ENCODE results near the gene CASQ1. TPM values are rescaled to one million over a fixed set of nuclear protein-coding genes. Genes with fewer than 3 reads are reported as not detected.

CASQ1 gene
- total RNA-seq, 2 donors from 2014 or later = 0.29 to 0.77 TPM

DNA sequence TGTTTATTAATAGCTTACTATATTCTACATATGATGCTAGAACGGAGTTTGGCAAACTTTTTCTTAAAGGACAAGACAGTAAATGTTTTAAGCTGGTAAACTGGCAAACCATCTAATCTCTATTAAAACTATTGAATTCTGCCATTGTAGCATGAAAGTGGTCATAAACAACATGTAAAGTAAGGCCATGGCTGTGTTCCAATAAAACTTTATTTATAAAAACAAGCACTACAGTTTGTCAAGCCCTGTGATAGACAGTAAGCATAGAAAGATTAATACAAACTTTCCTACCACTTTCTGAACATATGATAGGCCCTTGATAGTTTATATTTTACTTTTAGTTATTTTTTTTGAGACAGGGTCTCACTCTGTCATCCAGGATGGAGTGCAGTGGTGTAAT is 37.2 kb downstream of the CASQ1 start:
- peaks cover 71% of the 10 kb centered on the region for H3K36me3 Mint-ChIP-seq (ENCODE audit: low read depth)
- no peak overlapping the region for H3K27ac Mint-ChIP-seq
- TF ChIP-seq, protein P1, sequence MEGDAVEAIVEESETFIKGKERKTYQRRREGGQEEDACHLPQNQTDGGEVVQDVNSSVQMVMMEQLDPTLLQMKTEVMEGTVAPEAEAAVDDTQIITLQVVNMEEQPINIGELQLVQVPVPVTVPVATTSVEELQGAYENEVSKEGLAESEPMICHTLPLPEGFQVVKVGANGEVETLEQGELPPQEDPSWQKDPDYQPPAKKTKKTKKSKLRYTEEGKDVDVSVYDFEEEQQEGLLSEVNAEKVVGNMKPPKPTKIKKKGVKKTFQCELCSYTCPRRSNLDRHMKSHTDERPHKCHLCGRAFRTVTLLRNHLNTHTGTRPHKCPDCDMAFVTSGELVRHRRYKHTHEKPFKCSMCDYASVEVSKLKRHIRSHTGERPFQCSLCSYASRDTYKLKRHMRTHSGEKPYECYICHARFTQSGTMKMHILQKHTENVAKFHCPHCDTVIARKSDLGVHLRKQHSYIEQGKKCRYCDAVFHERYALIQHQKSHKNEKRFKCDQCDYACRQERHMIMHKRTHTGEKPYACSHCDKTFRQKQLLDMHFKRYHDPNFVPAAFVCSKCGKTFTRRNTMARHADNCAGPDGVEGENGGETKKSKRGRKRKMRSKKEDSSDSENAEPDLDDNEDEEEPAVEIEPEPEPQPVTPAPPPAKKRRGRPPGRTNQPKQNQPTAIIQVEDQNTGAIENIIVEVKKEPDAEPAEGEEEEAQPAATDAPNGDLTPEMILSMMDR (conservative IDR thresholded peaks at IDR 0.05) = no peak
- H3K4me3 ChIP-seq (ENCODE audit: low read length) = no peak overlapping the region
- no peaks in the 10 kb centered on the region for H3K27me3 Mint-ChIP-seq (ENCODE audit: insufficient read depth)
- no peak overlapping the region for H3K27ac ChIP-seq (ENCODE audit: low read depth, low read length)
- WGBS, 2 experiments (ENCODE audit: insufficient coverage in 1 of 2, insufficient read length in 1 of 2) = 100% methylated on average over 1 of the region's 1 CpG; no CpG with 5 or more reads in 1 of the 2 experiments
- H3K36me3 ChIP-seq (ENCODE audit: control insufficient read depth, insufficient read depth, low read length) = peaks cover 94% of the 10 kb centered on the region
- H3K9ac ChIP-seq (ENCODE audit: extremely low read depth, low read length, poor library complexity, severe bottlenecking) = no peak overlapping the region
- H3K4me3 Mint-ChIP-seq = no peak overlapping the region
- DNase-seq = no peak
- H3K9me3 Mint-ChIP-seq = no peaks in the 10 kb centered on the region
- H3K27me3 ChIP-seq (ENCODE audit: control insufficient read depth, insufficient read depth, low read length, poor library complexity, severe bottlenecking) = no peaks in the 10 kb centered on the region
- no peaks in the 10 kb centered on the region for H3K4me1 Mint-ChIP-seq
- H3K9me3 ChIP-seq (ENCODE audit: control insufficient read depth, low read length) = no peaks in the 10 kb centered on the region
- no peaks in the 10 kb centered on the region for H3K4me1 ChIP-seq (ENCODE audit: control insufficient read depth, insufficient read depth, low read length)

DNA sequence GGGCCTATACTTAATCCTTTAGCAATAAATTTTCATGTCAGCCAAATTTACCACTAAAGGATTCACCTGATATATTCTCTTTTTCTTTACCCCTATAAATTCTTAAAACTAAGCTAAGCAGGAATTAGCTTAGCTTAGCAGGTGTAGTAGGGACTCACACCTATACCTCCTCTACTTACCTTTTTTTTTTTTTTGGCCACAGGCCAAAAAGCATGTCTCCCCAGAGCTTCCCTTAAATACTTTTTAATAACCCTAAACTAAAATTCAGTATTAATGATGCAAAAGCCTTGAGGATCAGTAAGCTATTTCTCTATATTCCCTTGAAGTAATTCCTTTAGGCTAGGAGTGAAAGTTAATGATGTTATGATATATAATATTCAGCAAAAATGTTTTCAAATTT is 38.1 kb downstream of the CASQ1 start:
- DNase-seq = no peak
- H3K27ac ChIP-seq (ENCODE audit: low read depth, low read length) = no peak overlapping the region
- no peak overlapping the region for H3K4me3 ChIP-seq (ENCODE audit: low read length)
- no peak overlapping the region for H3K27ac Mint-ChIP-seq
- H3K9me3 Mint-ChIP-seq = no peaks in the 10 kb centered on the region
- H3K27me3 Mint-ChIP-seq (ENCODE audit: insufficient read depth) = no peaks in the 10 kb centered on the region
- H3K4me1 ChIP-seq (ENCODE audit: control insufficient read depth, insufficient read depth, low read length) = no peaks in the 10 kb centered on the region
- no peak overlapping the region for H3K9ac ChIP-seq (ENCODE audit: extremely low read depth, low read length, poor library complexity, severe bottlenecking)
- no peaks in the 10 kb centered on the region for H3K4me1 Mint-ChIP-seq
- TF ChIP-seq, protein P1 (conservative IDR thresholded peaks at IDR 0.05) = no peak
- no peaks in the 10 kb centered on the region for H3K9me3 ChIP-seq (ENCODE audit: control insufficient read depth, low read length)
- H3K4me3 Mint-ChIP-seq = no peak overlapping the region
- H3K36me3 ChIP-seq (ENCODE audit: control insufficient read depth, insufficient read depth, low read length) = peaks cover 94% of the 10 kb centered on the region
- no peaks in the 10 kb centered on the region for H3K27me3 ChIP-seq (ENCODE audit: control insufficient read depth, insufficient read depth, low read length, poor library complexity, severe bottlenecking)
- H3K36me3 Mint-ChIP-seq (ENCODE audit: low read depth) = peaks cover 70% of the 10 kb centered on the region

DNA sequence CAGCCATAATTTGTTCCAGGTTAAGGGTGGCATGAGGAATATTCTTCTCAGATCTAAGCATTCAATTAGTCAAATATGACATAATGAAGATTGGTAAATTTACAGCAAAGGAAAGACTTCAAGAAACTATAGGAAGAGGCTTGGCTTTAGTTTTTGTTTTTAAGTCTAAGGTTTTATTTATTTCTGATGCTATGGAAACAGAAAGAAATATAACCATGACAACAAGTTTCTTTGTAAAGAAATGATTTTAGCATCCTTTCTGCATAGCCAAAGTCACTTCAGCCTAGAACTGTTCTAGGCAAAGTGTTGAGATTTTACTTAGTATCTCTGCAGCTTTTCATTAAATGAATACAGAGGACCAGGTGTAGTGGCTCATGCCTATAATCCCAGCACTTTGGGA is 42.5 kb downstream of the CASQ1 start:
- Histone ChIP-seq H3K9me3 (ENCODE audit: control insufficient read depth, low read length) (no peaks in the 10 kb centered on the region), H3K36me3 (ENCODE audit: control insufficient read depth, insufficient read depth, low read length) (peaks cover 94% of the 10 kb centered on the region), H3K9ac (ENCODE audit: extremely low read depth, low read length, poor library complexity, severe bottlenecking) (no peak overlapping the region), H3K27ac (ENCODE audit: low read depth, low read length) (no peak overlapping the region), H3K4me3 (ENCODE audit: low read length) (no peak overlapping the region), H3K27me3 (ENCODE audit: control insufficient read depth, insufficient read depth, low read length, poor library complexity, severe bottlenecking) (no peaks in the 10 kb centered on the region), H3K4me1 (ENCODE audit: control insufficient read depth, insufficient read depth, low read length) (no peaks in the 10 kb centered on the region)
- no peak for DNase-seq
- TF ChIP-seq, protein P1 (conservative IDR thresholded peaks at IDR 0.05) = no peak
- H3K9me3 Mint-ChIP-seq = no peaks in the 10 kb centered on the region
- H3K36me3 Mint-ChIP-seq (ENCODE audit: low read depth) = peaks cover 77% of the 10 kb centered on the region
- H3K4me3 Mint-ChIP-seq = no peak overlapping the region
- no peaks in the 10 kb centered on the region for H3K27me3 Mint-ChIP-seq (ENCODE audit: insufficient read depth)
- peak overlapping the region; percentile 48 for H3K27ac Mint-ChIP-seq
- peaks cover 8% of the 10 kb centered on the region for H3K4me1 Mint-ChIP-seq

Measured in endodermal cell (in vitro differentiated cells).